ENCODE measurements around the gene BCKDK. TPM values are rescaled to one million over a fixed set of nuclear protein-coding genes. Genes with fewer than 3 reads are reported as not detected.

BCKDK gene
- total and polyA plus RNA-seq, 2 of the 13 experiments (the other 11 are each of a cell fraction or from before 2014, with no cell fraction given) = 24.9 to 42.6 TPM

DNA sequence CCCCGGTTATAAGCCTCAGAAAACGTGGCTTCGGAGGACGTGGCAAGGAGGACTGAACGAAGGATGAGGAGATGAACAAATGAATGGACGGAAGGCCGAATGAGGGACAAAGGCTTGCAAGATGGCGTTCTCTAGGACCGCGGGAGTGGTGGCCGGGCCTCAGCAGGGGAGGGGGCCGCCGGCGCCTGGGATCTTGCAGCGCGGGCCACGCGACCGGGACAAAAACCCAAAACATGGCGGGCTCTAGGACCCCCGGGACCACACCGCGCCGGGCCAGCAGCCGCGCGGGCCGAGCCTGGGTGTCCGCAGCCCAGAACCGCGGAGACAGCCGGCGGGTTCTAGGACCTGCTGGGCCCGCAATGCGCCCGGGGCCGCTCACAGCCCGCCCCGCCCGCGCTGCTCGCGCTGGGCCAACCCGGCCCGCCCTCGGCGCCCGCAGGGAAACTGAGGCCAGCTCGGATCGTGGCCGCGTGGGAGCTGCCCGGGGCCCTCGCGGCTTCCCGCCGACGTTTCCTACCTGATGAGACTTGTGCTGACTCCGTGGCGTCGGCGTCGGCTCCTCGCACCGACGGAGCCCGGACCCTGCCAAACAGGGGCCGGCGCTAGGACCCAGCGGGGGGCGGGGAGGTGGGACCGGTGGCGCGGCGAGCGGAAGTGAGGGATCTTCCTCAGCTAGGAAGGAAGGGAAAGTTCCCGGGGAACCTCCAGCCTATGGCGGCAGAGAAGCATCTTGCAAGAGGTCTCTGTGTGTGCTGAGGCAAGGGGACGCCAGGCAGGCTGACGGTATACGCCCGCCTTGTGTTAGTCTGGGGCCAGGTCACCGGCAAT, 34.8 kb upstream of the BCKDK start (continued):
- peak; percentile 99 for TF ChIP-seq RBM39 (IDR thresholded peaks at IDR 0.05; ENCODE audit: low read depth, low read length, poor library complexity, severe bottlenecking)
- TF ChIP-seq HOXA5 (CRISPR knock-in tag; IDR thresholded peaks at IDR 0.05) = peak; percentile 94
- TF ChIP-seq ZFP36L1 (CRISPR knock-in tag; IDR thresholded peaks at IDR 0.05) = no peak
- no peak for TF ChIP-seq ERF (CRISPR knock-in tag; IDR thresholded peaks at IDR 0.05)
- TF ChIP-seq, protein P1, sequence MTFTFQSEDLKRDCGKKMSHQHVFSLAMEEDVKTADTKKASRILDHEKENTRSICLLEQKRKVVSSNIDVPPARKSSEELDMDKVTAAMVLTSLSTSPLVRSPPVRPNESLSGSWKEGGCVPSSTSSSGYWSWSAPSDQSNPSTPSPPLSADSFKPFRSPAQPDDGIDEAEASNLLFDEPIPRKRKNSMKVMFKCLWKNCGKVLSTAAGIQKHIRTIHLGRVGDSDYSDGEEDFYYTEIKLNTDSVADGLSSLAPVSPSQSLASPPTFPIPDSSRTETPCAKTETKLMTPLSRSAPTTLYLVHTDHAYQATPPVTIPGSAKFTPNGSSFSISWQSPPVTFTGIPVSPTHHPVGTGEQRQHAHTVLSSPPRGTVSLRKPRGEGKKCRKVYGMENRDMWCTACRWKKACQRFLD (CRISPR knock-in tag; IDR thresholded peaks at IDR 0.05; ENCODE audit: borderline replicate concordance) = peak; percentile 87; the same call in 1 of the 2 replicates
- no peak for TF ChIP-seq REXO4 (CRISPR knock-in tag; IDR thresholded peaks at IDR 0.05; ENCODE audit: borderline replicate concordance)
- TF ChIP-seq SOX13 (IDR thresholded peaks at IDR 0.05) = no peak
- TF ChIP-seq SOX13 (CRISPR knock-in tag; conservative IDR thresholded peaks at IDR 0.05 in 1 of 2, IDR thresholded peaks at IDR 0.05 in 1 of 2) = peak in 1 of 2 experiments; percentile 50; a peak in 3 of 4 replicates
- TF ChIP-seq ZNF607 (CRISPR knock-in tag; IDR thresholded peaks at IDR 0.05; ENCODE audit: borderline replicate concordance) = no peak
- no peak for TF ChIP-seq SYNCRIP (IDR thresholded peaks at IDR 0.05; ENCODE audit: insufficient read depth, low read depth, low read length)
- no peak for TF ChIP-seq EHMT2 (IDR thresholded peaks at IDR 0.05; ENCODE audit: borderline replicate concordance, low read depth, low read length)
- TF ChIP-seq ZNF768 (CRISPR knock-in tag; IDR thresholded peaks at IDR 0.05) = peak; percentile 66
- TF ChIP-seq ATM (IDR thresholded peaks at IDR 0.05; ENCODE audit: borderline replicate concordance) = no peak
- TF ChIP-seq THAP8 (CRISPR knock-in tag; IDR thresholded peaks at IDR 0.05; ENCODE audit: borderline replicate concordance) = no peak
- peak; percentile 78 for TF ChIP-seq ZNF687 (CRISPR knock-in tag; IDR thresholded peaks at IDR 0.05)
- peak; percentile 31; the same call in 1 of the 2 replicates for TF ChIP-seq ZNF343 (CRISPR knock-in tag; IDR thresholded peaks at IDR 0.05)
- TF ChIP-seq ZNF44 (CRISPR knock-in tag; IDR thresholded peaks at IDR 0.05) = no peak
- peak; percentile 22 for TF ChIP-seq ZNF34 (CRISPR knock-in tag; IDR thresholded peaks at IDR 0.05; ENCODE audit: borderline replicate concordance)
- peak; percentile 83 for TF ChIP-seq GABPA (IDR thresholded peaks at IDR 0.05; ENCODE audit: low read depth, low read length)
- peak; percentile 55; the same call in 1 of the 2 replicates for TF ChIP-seq GABPA (CRISPR knock-in tag; IDR thresholded peaks at IDR 0.05; ENCODE audit: low read depth)
